Measurements from ENCODE around the gene AFM. TPM values are rescaled to one million over a fixed set of nuclear protein-coding genes. Genes with fewer than 3 reads are reported as not detected.

The AFM gene
- total and polyA plus RNA-seq, 2 donors from 2014 or later: 30.8 TPM; not detected in 1

- Histone ChIP-seq H3K27ac (ENCODE audit: low read depth in 2 of 2, low read length in 2 of 2) (no peak overlapping the region), H3K27me3 (ENCODE audit: control insufficient read depth, insufficient read depth, low read length) (no peaks in the 10 kb centered on the region), H3K4me3 (ENCODE audit: low read length in 3 of 3) (no peak overlapping the region), H3K36me3 (ENCODE audit: control insufficient read depth in 2 of 3, insufficient read depth in 3 of 3, low read length in 3 of 3) (no peaks in the 10 kb centered on the region), H3K4me1 (ENCODE audit: control insufficient read depth in 2 of 3, insufficient read depth in 2 of 3, low read depth in 1 of 3, low read length in 3 of 3) (no peaks in the 10 kb centered on the region), H3K9me3 (ENCODE audit: control insufficient read depth in 2 of 3, insufficient read depth in 1 of 3, low read length in 3 of 3) (no peaks in the 10 kb centered on the region), H3K9ac (ENCODE audit: low read length in 3 of 3) (no peak overlapping the region)
- intact Hi-C loops (cut with DNase I): no loop called here
- FAIRE-seq: no peak
- DNase-seq: no peak
- TF ChIP-seq CTCF (IDR thresholded peaks at IDR 0.05; ENCODE audit: borderline replicate concordance, extremely low read depth, insufficient read depth): no peak
These were observed 22.5 kb upstream of the AFM start for GRCh38 chr4:73459048-73459421.

- FAIRE-seq (no peak), DNase-seq (no peak)
- Histone ChIP-seq H3K27ac (ENCODE audit: low read depth in 2 of 2, low read length in 2 of 2) (no peak overlapping the region), H3K36me3 (ENCODE audit: control insufficient read depth in 2 of 3, insufficient read depth in 3 of 3, low read length in 3 of 3) (no peaks in the 10 kb centered on the region), H3K4me1 (ENCODE audit: control insufficient read depth in 2 of 3, insufficient read depth in 2 of 3, low read depth in 1 of 3, low read length in 3 of 3) (no peaks in the 10 kb centered on the region), H3K9me3 (ENCODE audit: control insufficient read depth in 2 of 3, insufficient read depth in 1 of 3, low read length in 3 of 3) (no peaks in the 10 kb centered on the region), H3K9ac (ENCODE audit: low read length in 3 of 3) (no peak overlapping the region), H3K4me3 (ENCODE audit: low read length in 3 of 3) (no peak overlapping the region), H3K27me3 (ENCODE audit: control insufficient read depth, insufficient read depth, low read length) (no peaks in the 10 kb centered on the region)
- no peak for TF ChIP-seq CTCF (IDR thresholded peaks at IDR 0.05; ENCODE audit: borderline replicate concordance, extremely low read depth, insufficient read depth)
- intact Hi-C loops (cut with DNase I): no loop called here
These were observed 20.5 kb upstream of the AFM start for GRCh38 chr4:73460913-73461522.

- Histone ChIP-seq H3K4me3 (ENCODE audit: low read length in 3 of 3) (no peak overlapping the region), H3K27me3 (ENCODE audit: control insufficient read depth, insufficient read depth, low read length) (no peaks in the 10 kb centered on the region), H3K4me1 (ENCODE audit: control insufficient read depth in 2 of 3, insufficient read depth in 2 of 3, low read depth in 1 of 3, low read length in 3 of 3) (no peaks in the 10 kb centered on the region), H3K9ac (ENCODE audit: low read length in 3 of 3) (no peak overlapping the region), H3K9me3 (ENCODE audit: control insufficient read depth in 2 of 3, insufficient read depth in 1 of 3, low read length in 3 of 3) (peaks cover 0 to 4% (median 3%) of the 10 kb centered on the region in 3 donors), H3K27ac (ENCODE audit: low read depth in 2 of 2, low read length in 2 of 2) (no peak overlapping the region), H3K36me3 (ENCODE audit: control insufficient read depth in 2 of 3, insufficient read depth in 3 of 3, low read length in 3 of 3) (no peaks in the 10 kb centered on the region)
- intact Hi-C loops (cut with DNase I): no loop called here
- DNase-seq: no peak
- no peak for FAIRE-seq
- no peak for TF ChIP-seq CTCF (IDR thresholded peaks at IDR 0.05; ENCODE audit: borderline replicate concordance, extremely low read depth, insufficient read depth)
These were observed 13.4 kb upstream of the AFM start for GRCh38 chr4:73468170-73468569.

- no peak for DNase-seq
- intact Hi-C loops (cut with DNase I): no loop called here
- no peak overlapping the region for H3K9ac ChIP-seq (ENCODE audit: low read length in 3 of 3)
- no peak overlapping the region for H3K27ac ChIP-seq (ENCODE audit: low read depth in 2 of 2, low read length in 2 of 2)
- no peaks in the 10 kb centered on the region for H3K27me3 ChIP-seq (ENCODE audit: control insufficient read depth, insufficient read depth, low read length)
- peaks cover 0 to 14% (median 3%) of the 10 kb centered on the region in 3 donors for H3K9me3 ChIP-seq (ENCODE audit: control insufficient read depth in 2 of 3, insufficient read depth in 1 of 3, low read length in 3 of 3)
- H3K36me3 ChIP-seq (ENCODE audit: control insufficient read depth in 2 of 3, insufficient read depth in 3 of 3, low read length in 3 of 3): no peaks in the 10 kb centered on the region
- TF ChIP-seq CTCF (IDR thresholded peaks at IDR 0.05; ENCODE audit: borderline replicate concordance, extremely low read depth, insufficient read depth): no peak
- no peaks in the 10 kb centered on the region for H3K4me1 ChIP-seq (ENCODE audit: control insufficient read depth in 2 of 3, insufficient read depth in 2 of 3, low read depth in 1 of 3, low read length in 3 of 3)
- FAIRE-seq: no peak
- no peak overlapping the region for H3K4me3 ChIP-seq (ENCODE audit: low read length in 3 of 3)
These were observed 10.8 kb upstream of the AFM start for GRCh38 chr4:73470728-73471127.
